GM19035 (cell line): ENCODE results near the gene APBA2.

Source experiments
- ATAC-seq: cut with Tn5 transposase; IDR thresholded peaks from one replicate; pipeline ENCODE4 v1.9.1; 2021; ENCODE audit not compliant: unreplicated experiment

APBA2 gene

DNA sequence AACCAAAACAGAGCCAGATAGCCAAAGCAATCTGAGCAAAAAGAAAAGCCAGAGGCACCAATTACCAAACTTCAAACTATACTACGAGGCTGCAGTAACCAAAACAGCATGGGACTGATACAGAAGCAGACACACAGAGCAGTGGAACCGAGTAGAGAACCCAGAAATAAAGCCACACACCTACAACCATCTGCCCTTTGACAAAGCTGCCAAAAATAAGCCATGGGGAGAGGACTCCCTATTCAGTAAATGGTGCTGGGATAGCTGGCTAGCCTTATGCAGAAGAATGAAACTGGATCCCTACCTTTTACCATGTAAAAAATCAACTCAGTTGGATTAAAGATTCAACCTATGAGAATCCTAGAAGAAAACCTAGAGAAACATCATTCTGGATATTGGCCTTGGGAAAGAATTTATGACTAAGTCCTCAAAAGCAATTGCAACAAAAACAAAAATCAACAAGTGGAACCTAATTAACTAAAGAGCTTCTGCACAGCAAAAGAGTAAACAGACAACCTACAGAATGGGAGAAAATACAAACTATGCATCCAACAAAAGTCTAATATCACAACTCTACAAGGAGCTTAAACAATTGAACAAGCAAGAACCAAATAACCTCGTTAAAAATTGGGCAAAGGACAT, 95.1 kb downstream of the APBA2 start:
- ATAC-seq = no peak

DNA sequence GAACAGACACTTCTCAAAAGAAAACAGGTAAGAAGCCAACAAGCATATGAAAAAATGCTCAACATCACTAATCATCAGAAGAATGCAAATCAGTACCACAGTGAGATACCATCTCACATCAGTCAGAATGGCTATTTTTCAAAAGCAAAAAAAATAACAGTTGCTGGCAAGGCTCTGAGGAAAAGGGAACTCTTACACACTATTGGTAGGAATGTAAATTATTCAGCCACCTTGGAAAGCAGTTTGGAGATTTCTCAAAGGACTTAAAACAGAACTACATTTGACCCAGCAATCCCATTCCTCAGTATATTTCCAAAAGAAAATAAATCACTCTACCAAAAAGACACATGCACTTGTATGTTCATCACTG, 95.6 kb downstream of the APBA2 start:
- ATAC-seq = no peak

DNA sequence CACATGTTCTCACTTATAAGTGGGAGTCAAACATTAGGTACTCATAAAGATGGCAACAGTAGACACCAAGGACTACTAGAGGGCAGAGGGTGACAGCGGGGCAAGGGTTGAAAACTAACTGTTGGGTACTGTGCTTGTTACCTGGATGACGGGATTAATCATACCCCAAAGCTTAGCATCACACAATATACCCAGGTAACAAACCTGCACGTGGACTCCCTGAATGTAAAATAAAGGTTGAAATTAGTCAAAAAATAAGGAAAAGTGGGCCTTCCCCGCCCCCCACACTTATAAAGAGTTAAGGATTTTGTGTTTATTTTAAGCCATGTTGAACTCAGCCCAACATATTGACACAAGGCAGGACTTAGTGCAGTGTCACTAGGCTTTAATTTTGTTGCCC, 96.1 kb downstream of the APBA2 start:
- no peak for ATAC-seq

DNA sequence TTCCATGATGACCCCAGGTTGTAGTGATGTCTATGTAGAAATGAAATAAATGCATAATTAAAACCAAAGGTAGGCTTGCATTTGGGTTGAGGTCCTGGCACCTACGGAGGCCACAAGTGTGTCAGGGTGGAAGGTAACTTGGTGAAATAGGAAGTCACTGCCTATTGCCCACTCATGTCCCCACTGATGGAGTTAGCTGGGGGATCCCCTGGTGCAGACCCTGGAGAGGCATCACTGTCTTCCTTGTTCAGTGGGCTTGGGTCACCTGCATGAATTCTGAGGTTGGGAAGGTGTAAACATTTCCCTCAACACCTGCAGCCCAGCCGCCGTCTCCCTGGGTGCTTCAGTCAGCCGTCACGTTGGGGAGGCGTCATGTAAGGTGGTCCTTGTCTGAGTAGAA, 97.1 kb downstream of the APBA2 start:
- no peak for ATAC-seq

DNA sequence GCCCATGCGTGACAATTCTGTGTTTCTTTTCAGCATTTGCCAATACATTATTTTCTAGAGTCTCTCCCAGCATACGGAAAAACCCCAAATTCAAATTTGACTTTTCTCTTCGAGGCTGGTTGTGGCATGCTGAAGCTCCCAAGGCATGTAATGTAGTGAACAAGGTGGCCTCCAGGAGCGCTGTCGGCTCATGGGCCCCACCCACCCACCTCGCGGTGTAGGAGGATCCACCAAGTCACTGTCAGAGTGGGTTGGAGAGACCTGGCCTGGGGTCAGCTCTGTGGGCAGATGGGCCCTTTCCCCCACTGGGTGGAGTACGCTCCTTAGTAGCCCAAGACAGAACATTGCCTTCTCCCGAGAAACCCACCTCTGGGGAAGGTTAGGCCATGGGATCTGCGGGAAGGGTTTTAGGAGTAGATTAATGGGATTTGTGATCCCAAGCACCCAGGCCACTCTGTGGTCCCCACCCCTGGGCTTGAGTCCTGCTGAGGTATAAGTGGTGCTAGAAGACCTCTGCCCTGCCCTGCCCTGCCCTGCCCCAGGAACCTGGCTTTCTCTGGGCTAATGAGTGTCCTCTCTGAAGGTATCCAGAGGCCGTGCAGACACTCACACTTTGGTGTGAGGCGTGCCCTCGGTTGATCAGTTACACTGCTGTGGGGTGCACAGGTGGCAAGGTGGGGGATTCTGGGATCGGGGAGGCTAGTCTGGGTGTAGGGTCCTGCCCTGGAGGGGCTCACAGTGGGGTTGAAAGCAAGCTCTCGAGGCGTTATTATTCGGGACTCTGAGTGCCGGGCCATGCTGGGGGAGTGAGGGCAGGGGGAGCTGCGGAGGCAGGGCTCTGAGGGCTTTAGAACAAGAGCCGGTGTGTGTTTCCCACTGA, 97.9 kb downstream of the APBA2 start:
- ATAC-seq = no peak

DNA sequence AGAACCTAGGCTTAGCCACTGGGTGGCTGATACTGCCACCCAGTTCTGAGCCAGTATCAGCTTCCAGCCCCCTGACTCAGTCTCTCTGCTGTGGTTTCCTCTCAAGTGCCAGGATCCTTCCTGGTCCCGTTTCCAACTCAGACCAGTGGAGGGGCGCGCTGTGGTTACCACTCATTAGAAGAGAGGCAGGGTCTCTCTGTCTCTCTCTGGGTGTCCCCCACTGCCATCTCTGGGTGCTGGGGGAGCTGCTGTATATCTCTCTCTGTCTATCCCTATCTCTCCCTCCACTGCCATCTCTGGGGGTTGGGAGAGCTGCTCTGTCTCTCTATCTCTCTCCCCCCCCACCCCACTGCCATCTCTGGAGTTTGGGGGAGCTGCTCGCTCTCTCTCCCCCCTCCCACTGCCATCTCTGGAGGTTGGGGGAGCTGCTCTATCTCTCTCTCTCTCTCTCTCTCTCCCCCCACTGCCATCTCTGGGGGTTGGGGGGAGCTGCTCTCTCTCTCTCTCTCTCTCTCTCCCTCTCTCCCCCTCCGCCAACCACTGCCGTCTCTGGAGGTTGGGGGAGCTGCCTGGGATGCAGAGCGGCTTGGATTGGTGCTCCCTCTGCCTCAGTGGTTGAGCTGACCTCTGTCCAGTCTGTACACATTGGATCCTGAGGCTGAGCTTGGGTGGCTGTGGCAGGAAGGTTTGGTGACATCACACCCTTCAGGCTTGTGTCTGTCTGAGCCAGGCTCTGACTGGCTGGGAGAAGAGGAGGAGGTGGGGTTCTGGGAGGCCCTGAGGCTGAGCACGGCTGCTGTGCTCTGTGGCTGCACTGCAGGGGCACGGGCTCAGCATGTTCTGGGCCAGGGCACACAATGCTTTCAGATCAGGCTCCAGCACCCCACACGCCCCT, 98.9 kb downstream of the APBA2 start:
- ATAC-seq = no peak

DNA sequence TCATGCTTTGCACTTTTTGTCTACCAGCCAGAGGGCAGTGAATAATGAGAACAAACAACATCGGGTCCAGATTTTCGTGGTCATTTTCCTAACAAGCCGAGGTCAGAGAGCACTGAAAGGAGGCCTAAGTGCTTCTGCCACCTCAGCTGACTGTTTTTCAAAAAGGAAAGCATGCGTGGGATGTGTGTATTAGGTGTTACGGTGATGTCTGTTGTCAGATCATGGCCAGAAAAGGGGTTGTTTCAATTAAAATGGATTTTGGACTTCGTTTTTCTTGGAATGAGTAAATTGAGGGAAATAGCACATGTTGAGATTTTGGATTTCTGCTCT, 99.5 kb downstream of the APBA2 start:
- no peak for ATAC-seq

DNA sequence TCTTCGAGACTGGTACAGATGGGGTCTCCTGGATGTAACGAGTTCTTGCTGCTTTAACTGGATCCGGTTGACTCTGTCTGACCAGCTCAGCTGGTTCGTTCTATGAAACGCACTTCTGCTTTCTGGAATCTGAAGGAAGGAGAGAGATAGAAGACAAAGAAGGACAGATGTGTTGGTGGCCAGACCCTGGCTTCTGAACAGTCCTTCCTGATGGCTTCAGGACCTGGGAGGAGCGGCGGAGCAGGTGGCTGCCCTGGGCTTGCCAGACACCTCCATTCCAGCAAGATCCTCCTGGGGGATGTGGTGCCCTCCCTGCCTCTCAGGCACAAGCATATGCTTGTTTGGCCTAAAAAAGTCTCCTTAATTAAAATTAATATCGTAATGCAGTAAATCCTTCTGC, 99.9 kb downstream of the APBA2 start:
- ATAC-seq = no peak

DNA sequence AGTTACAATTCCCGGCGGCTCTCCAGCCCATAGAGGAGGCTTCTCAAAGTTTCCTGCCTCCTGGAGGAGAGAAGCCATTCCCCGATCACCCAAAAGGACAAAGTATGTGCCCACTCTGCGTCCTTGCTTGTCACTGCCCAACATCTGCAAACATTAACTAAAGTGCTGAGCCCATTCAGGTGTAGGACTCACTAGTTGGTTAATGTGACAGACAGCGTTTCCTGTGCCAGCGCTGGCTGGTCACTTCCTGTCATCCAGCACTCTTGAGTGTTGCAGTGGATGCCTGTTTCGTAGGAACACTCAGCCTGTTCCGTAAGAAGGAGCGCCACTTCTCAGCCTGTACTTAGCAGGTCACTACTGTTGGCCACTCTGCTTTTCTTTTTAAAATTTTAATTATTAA, 100.3 kb downstream of the APBA2 start:
- ATAC-seq = no peak

DNA sequence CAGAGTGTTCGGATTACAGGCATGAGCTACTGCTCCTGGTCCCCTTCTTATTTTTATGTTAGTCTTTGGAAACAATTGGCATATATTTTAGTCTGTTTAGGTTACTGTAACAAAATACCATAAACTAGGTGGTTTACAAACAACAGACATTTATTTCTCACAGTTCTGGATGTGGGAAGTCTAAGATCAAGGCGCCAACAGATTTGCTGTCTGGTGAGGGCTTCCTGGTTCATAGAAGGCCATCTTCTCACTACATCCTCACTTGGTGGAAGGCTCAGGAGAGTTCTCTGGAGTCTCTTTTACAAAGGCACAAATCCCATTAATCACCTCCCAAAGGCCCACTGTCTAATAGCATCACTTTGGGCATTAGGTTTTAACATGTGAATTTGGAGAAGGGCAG, 101.0 kb downstream of the APBA2 start:
- ATAC-seq = no peak

DNA sequence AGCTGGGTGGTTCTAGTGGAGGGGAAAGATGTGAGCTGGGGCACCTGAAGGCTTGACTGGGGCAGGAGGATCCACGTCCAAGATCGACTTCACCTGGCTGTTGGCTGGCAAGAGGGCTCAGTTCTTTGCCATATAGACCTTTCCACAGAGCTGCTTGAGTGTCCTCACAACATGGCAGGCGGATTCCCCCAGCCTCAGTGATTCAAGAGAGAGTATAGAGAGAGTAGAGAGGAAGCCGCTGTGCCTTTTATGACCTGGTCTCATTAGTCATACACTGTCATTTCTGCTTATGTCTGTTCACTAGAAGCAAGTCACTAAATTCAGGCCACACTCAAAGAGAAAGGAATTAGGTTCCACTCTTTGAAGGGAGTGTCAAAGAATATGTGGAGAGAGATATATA, 101.6 kb downstream of the APBA2 start:
- ATAC-seq = no peak

DNA sequence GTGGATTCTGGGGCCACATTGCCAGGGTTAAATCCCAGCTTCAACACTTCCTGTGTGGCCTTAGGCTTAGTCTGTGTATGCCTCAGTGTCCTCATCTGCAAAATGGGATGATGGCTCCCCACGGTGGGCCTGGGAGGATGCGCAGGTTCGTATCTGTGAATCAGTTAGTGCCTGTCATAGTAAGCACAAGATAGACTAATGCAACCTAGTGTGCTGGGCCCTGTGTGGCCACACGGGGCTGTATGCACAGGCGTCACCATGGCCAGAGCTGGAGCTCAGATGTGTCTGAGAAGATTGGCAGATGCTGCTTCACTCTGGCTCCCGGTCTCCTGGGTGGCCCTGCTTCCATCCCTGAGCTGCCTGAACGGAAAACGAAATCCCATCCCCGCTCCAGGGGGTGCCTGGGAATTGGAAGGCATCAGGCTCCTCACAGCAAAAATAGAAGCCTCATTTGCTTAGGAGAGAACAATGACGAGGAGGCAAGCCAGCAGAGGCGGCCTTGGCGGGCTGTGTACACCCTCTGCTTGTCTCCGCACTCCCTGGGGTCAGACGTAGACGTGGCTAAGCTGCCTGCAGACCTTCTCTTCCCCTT, 103.6 kb downstream of the APBA2 start:
- ATAC-seq = no peak

DNA sequence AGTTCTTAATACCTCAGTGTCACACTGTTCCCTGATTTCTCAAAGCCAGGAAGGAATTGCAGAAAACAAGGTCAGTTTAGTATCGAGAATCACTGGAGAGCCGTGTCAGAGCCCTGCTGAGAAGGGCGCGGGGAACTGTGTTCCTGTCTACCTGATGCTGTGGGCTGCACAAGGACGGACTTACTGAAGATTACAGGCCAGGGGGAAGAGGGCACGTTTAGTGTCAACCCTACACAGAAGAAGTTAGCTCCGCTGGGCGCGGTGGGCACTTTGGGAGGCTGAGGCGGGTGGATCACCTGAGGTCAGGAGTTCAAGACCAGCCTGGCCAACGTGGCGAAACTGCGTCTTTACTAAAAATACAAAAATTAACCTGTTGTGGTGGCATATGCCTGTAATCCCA, 104.1 kb downstream of the APBA2 start:
- no peak for ATAC-seq

DNA sequence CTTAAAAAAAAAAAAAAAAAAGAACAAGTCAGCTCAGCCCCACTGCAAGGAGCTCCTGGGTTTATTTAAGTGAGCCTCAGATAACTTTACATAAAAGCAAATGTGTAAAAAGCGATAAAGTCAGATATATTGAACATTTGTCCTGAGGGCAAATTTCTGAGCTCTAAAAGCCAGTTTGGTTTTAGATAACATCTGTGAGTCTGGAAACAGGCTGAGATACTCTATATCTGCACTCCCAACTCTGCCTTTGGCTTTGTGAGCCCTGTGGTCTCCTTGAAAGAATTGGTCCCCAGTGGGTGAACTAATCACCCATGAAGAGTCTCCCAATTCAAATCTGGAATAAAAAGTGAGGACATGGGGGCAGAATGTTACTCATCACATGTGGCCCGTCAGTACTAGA, 104.6 kb downstream of the APBA2 start:
- no peak for ATAC-seq

DNA sequence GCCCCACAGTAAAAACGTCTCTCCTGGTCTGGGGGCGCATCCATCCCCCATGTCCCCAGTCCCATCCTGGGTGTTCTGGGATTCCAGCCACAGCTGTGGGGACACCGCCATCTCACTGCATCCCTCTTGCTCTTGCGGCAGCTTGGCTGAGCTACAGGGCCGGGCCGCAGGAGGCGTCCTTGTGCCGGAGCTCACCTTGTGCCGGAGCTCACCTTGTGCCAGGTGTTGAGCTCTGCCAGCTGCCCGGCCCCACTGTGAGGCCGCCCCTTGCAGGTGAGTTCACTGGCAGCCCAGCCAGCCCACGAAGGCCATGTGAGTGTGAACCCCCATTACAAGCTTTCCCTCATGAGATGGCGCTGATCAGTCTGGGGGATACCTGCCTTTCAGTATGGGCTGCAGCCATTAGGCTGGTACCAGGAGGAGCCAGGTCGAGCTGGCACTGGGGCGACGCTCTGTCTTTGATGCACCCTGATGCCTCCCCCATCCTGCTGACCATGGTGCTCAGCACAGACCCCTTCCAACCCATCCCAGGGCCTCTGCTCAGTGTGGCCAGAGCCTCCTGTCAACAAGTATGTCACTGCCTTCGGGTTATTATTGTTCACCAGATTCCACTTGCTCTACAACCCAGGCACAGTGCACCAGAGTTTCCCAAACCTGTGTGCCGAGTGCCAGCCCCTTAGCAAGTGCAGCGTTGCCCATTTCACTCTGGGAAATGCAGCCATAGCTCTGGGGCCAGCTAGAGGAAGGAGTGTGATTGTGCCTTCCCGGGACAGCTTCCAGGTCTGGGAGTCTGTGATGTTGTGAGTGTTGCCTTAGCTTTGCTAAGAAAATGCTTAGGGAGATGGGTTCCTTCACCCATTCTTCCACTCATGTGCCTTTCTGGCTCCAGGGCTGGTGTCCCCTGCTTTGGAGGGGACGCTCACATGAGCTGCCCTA, 105.7 kb downstream of the APBA2 start:
- ATAC-seq = no peak

DNA sequence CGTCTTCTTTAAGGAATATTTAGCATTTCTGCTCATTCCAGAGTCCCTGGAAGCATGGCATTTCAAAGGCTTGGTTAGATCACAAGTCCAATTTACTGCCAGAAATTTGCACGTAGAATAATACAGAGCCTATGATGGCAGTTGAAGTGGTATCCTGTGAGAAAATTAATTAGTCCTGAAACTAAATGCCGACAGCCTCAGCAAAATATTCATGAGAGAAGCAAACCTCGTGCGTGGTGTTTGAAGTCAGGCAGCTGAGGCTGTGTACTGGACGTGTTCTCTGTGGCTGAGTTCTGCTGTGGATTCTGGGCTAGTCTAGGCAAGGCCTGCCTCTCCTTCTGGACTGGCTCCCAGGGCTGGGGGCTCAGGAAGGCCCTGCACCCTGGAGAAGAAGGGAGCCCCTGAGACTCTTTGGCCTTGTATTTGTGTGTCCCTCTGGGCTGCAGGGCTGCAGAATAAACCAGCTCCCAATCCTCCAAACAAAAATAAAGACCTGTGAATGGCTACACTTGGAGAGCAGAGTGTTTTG, 106.6 kb downstream of the APBA2 start:
- no peak for ATAC-seq

DNA sequence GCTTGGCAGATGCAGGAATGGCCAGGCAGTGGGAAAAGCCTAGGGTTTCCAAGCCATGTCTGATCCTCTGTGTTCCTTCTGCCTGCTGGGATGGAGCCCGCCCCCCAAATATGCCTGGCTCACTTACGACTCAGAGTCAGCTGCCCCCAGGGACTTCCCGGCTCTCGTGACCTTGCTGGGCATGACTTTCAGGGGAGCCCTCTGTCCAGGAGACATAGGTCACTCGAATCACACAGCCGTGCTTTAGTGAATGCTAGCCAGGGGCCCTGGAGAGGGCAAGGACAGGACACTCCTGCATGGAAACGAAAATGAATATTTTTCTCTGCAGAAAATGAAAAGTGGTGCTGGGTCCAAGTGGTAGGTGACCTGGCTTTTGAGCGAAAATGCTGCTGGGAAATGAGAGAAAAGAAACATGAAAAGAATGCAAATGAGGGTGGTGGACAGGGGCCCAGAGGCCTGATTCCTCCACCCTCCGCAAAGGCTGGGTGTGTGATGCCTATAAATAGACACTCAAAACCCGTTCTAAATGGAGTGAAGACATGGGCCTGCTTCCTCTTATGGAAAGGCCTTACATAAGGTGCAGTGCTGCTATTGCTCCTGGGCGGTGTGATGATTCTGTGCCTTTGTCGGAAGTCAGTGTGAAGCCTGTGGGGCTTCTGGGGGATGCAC, 107.4 kb downstream of the APBA2 start:
- no peak for ATAC-seq

DNA sequence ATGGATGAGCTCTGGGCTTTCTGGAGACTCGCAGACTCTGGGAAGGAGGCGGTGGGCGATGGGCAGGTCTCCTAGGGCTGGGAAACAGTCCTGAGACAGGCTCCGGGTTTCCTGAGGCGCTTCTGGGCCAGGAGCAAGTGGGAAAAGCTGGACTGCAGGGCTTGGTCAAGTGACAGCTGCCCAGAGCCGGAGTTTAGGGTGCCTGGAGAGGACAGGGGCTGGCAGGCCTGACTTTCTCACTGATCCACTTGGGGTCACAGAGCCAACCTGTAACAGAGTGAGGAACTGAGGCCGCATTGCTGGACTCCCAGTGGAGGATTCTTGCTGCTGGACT, 107.9 kb downstream of the APBA2 start:
- no peak for ATAC-seq

DNA sequence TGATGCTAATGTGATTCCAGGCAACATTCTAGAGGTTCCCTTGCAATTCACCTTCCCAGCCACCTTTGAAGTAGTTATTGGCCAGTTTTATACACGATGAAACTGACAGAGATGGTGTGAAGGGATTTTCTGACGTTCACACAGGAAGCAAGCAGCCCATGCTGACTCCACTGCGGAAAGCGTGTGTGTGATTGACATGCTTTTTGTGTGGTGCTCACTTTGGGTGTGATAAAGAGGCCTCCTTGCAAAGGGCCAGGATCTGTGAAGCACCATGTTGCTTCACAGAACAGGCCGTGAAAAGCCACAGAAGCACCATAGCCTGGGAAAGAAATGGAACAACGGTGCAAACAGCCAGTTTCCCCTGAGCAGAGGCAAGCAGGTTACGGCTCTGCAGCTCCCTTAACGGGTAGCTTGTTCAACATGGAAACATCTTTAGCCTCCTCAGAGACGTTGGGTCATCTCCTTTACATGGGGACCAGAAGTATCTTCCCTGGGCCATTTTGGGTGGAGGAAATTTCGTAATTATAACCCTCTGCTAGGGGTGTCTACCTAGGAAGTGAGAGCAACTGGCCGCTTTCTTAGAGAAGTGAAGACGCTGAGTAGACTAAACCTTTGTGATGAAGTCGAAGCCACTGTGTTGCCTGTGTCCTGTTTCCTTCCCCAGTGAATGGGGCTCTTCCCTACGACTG, 108.5 kb downstream of the APBA2 start:
- ATAC-seq = no peak
